Central memory CD8-positive, alpha-beta T cell (primary cell): ENCODE results near the gene PSMB8.

ENCODE experiments used
- ATAC-seq: fragments of 150-1000 bp; cut with Tn5 transposase; replicated peaks from 2 replicates; pipeline ENCODE4 v1.10.0; 2022; ENCODE audit warnings: mild to moderate bottlenecking, moderate FRiP score, moderate number of reproducible peaks; ENCODE audit not compliant: poor library complexity, severe bottlenecking; ENCODE audit errors: extremely low read depth
- DNase-seq, 2 donors: peaks; one replicate each; pipeline ENCODE4 v3.0.0; 2021; ENCODE audit warnings: low spot score in 2 of 2
- H3K27ac Mint-ChIP-seq: one replicate; pipeline ENCODE4 v1.8.0; 2022; ENCODE audit warnings: low read depth, mild to moderate bottlenecking, moderate library complexity, mixed read lengths
- H3K27me3 Mint-ChIP-seq: one replicate; pipeline ENCODE4 v1.8.0; 2022; ENCODE audit warnings: mixed read lengths
- H3K36me3 Mint-ChIP-seq: one replicate; pipeline ENCODE4 v1.8.0; 2022; ENCODE audit warnings: mild to moderate bottlenecking, moderate library complexity, mixed read lengths; ENCODE audit not compliant: insufficient read depth
- H3K4me1 Mint-ChIP-seq: one replicate; pipeline ENCODE4 v1.8.0; 2022; ENCODE audit warnings: mixed read lengths
- H3K4me3 Mint-ChIP-seq: one replicate; pipeline ENCODE4 v1.8.0; 2022; ENCODE audit warnings: mild to moderate bottlenecking, moderate library complexity, mixed read lengths
- H3K9me3 Mint-ChIP-seq: one replicate; pipeline ENCODE4 v1.8.0; 2022; ENCODE audit warnings: mixed read lengths

The PSMB8 gene

DNA sequence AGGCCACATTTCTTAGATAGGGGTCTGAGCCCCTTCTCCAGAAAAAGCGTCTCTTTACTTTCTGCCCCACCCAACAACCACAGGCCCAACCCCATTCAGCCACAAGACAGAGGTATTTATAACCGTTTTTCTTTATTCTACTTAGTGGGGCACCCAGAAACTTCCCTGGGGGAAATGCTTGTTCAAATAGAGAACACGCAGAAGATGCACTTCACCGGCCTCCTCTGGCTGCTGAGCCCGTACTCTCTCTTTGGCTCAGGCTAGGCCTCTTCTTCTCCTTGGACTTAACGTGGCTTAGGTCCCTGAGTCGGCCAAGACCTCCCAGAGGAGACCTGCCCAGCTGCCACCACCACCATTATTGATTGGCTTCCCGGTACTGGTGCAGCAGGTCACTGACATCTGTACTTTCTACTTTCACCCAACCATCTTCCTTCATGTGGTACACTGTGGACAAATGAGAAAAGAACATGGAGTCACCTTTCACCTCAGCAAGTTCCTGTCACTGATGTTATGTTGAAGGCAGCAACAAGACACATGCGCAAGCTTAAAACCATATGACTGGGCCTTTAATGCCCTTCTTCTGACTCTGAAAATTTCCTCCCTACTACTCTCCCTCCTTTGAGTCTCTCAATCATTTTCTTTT, 3.1 kb downstream of the PSMB8 start:
- peaks cover 61% of the 10 kb centered on the region for H3K36me3 Mint-ChIP-seq
- H3K27me3 Mint-ChIP-seq = no peaks in the 10 kb centered on the region
- H3K9me3 Mint-ChIP-seq = no peaks in the 10 kb centered on the region
- peaks cover 72% of the 10 kb centered on the region for H3K4me1 Mint-ChIP-seq
- no peak for ATAC-seq
- H3K4me3 Mint-ChIP-seq = peak overlapping the region; percentile 97
- peak overlapping the region; percentile 100 for H3K27ac Mint-ChIP-seq
- no peak for DNase-seq

DNA sequence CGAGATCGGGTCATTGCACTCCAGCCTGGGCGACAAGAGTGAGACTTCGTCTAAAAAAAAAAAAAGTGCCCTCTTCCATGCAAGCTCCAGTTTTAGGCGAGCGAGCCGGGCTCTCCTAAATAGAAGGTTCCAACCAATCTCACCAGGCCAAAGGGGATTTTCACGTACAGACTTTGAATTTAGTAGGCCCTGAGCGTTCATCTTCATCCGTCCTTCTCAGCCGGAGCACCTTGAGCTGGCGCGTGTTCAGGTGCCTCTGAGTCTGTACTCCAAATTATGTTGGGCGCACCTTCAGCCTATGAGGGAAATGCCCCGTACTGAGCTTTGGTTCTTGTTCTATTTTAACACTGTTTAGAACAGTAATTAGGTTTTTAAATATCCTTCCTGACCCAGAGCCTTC, 4.5 kb downstream of the PSMB8 start:
- H3K27ac Mint-ChIP-seq = peak overlapping the region; percentile 100
- no peak for DNase-seq
- no peak overlapping the region for H3K4me3 Mint-ChIP-seq
- H3K4me1 Mint-ChIP-seq = peaks cover 74% of the 10 kb centered on the region
- no peak for ATAC-seq
- H3K36me3 Mint-ChIP-seq = peaks cover 56% of the 10 kb centered on the region
- H3K27me3 Mint-ChIP-seq = no peaks in the 10 kb centered on the region
- H3K9me3 Mint-ChIP-seq = no peaks in the 10 kb centered on the region

DNA sequence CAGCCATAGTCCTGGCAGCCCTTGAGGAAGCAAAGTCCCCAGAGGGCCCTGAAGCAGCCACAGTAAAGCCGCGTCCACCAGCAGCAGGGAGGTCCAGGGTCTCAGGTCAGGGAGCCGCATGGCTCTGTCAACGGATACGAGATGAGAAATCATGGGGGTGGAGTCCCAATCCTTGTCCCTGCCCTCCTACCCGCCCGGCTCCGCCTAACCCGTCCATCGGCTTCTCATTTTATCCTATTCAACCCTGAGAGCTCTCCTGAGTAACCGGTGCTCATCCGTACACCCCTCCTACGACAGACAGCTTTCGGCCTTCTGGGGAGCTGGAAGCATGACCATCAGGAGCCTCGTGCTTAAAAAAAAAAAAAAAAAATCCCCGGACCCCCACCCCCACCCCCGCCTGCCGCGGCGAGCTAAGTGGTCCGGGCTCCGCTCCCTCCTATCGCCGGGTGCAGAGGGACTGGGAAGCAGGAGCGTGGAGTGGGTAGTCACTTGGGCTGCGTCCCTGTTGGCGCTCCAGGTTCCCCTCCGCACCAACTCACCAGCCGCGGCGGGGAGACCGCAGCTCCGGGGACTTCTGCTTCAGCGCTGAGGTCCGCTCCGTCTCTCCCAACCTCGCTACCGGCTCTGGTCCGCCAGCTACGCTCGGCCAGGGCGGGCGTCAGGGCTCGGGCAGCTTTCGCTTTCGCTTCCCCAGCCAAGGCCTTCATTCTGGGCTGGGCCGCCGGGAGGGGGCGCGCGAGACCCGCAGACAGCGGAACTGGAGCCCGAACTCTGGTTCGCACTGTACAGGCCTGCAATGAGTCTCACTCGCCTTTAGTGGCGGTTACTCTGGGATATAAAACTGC, 5.5 kb downstream of the PSMB8 start, which contains the start of gene TAP2:
Gene TAP2, minus strand, starts transcription at position 626 of the 845 bp plus-strand sequence. Its CDS starts 506 bp downstream, at position 120.
- H3K27ac Mint-ChIP-seq = peak within 1 kb of the TSS; percentile 100
- H3K36me3 Mint-ChIP-seq = peaks cover 54% of the 10 kb centered on the region
- ATAC-seq (peak; percentile 98), DNase-seq (peak; percentile 98 to 99)
- H3K9me3 Mint-ChIP-seq = no peaks in the 10 kb centered on the region
- no peaks in the 10 kb centered on the region for H3K27me3 Mint-ChIP-seq
- H3K4me3 Mint-ChIP-seq = peak within 1 kb of the TSS; percentile 71
- peaks cover 78% of the 10 kb centered on the region for H3K4me1 Mint-ChIP-seq

DNA sequence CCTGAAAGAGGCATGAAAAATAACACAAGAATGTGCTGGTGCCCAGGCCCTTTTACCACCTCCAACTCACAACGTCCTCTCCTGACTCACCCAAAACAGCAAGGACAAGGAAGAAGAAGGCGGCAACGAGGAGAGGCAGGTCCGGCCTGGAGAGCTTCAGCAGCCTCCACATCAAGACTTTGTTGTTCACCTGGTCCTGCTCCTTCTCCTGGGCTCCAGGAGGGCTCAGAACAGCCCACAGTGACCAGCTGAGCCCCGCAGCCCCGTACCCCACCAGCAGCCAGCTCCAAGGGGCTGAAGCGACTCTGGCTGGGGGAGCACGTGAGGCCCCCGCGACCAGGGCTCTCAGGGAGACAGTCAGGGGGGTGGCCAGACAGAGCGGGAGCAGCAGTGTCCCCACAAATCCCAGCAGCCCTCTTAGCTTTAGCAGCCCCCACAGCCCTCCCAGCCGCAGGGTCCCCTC, 6.2 kb downstream of the PSMB8 start:
- Mint-ChIP-seq H3K4me3 (peak overlapping the region; percentile 71), H3K36me3 (peaks cover 54% of the 10 kb centered on the region), H3K4me1 (peaks cover 79% of the 10 kb centered on the region), H3K9me3 (no peaks in the 10 kb centered on the region), H3K27me3 (no peaks in the 10 kb centered on the region), H3K27ac (peak overlapping the region; percentile 100)
- ATAC-seq (no peak), DNase-seq (no peak)

DNA sequence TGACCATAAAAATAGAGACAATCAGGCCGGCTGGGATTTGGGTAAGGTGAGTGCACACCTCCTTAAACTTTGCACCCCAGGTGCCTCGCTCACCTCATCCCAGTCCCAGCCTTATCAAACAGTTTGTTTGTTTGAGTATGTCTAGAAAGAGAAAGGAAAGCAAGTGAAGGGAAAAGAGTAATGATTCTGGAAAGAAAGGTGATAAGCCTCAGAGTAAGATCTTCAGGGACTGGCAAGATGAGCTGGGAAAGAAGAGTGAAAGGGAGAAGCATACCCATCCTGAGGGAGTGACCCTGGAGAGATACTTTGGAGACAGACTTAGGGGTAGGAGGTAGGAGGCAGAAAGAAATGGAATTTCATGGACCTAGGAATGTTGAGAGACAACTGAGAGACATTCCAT, 7.0 kb downstream of the PSMB8 start:
- Mint-ChIP-seq H3K9me3 (no peaks in the 10 kb centered on the region), H3K27ac (peak overlapping the region; percentile 100), H3K4me3 (peak overlapping the region; percentile 71), H3K27me3 (no peaks in the 10 kb centered on the region), H3K36me3 (peaks cover 56% of the 10 kb centered on the region), H3K4me1 (peaks cover 75% of the 10 kb centered on the region)
- ATAC-seq (no peak), DNase-seq (no peak)

DNA sequence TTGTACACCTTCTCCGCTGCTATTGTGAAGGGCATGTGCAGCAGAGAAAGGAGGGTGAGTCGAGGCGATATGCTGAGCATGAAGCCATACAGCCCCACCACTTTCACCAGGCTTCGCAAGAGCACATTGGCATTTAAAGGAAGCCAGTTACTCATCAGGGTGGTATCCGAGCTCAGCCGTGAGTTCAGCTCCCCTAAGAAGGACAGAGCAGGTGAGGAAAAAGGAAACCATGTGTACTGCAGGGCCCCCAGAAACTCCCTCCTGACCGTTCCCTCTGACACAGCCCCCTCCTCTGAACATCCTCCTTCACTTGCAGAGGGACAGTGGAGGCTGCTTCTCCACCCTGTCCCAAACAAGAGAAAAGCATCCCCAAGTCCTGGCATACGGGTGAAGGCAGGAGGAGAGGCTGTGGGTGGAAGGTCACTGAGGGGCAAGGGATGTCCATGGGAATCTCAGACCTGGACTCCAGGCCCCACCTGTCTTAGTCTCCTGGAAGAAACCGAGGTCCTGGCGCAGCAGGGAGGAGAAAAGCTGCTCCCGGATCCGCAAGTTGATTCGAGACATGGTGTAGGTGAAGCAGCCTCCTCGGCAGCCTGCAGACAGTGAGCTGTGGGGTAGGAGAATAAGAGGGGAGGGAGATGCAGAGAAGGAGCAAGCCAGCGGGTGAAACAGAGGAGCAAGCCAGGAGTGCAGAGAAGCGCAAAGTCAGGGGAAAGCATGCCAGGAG, 8.5 kb downstream of the PSMB8 start:
- H3K4me1 Mint-ChIP-seq = peaks cover 59% of the 10 kb centered on the region
- ATAC-seq (no peak), DNase-seq (no peak)
- H3K27ac Mint-ChIP-seq = peak overlapping the region; percentile 23
- no peak overlapping the region for H3K4me3 Mint-ChIP-seq
- peaks cover 56% of the 10 kb centered on the region for H3K36me3 Mint-ChIP-seq
- H3K9me3 Mint-ChIP-seq = no peaks in the 10 kb centered on the region
- no peaks in the 10 kb centered on the region for H3K27me3 Mint-ChIP-seq

DNA sequence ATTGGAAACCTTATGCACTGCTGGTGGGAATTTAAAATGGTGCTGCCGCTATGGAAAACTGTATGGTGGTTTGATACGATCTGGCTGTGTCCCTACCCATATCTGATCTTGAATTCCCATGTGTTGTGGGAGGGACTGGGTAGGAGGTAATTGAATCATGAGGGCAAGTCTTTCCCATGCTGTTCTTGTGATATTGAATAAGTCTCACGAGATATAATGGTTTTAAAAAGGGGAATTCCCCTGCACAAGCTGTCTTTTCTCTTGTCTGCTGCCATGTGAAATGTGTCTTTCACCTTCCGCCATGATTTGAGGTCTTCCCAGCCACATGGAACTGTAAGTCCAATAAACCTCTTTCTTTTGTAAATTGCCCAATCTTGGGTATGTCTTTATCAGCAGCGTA, 10.2 kb downstream of the PSMB8 start:
- Mint-ChIP-seq H3K27ac (peak overlapping the region; percentile 11), H3K4me3 (no peak overlapping the region), H3K36me3 (peaks cover 64% of the 10 kb centered on the region), H3K9me3 (no peaks in the 10 kb centered on the region), H3K4me1 (peaks cover 53% of the 10 kb centered on the region), H3K27me3 (no peaks in the 10 kb centered on the region)
- DNase-seq (no peak), ATAC-seq (no peak)

DNA sequence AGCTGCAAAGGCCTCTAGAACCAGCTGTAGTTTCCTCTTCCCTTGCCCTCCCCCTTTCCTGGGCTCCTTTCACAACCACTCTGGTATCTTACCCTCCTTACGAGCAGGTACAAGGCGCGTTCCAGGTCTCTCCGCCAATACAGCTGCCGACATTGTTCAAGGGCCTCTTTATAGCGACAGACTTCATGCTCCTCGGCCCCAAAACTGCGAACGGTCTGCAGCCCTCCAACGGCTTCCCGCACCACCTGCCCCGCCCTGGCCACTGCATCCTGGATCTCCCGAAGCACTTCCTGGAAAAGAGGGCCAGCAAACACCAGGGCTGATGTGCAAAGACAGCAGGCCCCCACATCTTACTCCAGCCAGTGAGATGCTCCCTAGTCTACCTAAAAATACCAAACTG, 11.3 kb downstream of the PSMB8 start:
- Mint-ChIP-seq H3K27ac (no peak overlapping the region), H3K9me3 (no peaks in the 10 kb centered on the region), H3K36me3 (peaks cover 65% of the 10 kb centered on the region), H3K4me3 (no peak overlapping the region), H3K4me1 (peaks cover 51% of the 10 kb centered on the region), H3K27me3 (no peaks in the 10 kb centered on the region)
- DNase-seq (no peak), ATAC-seq (no peak)

DNA sequence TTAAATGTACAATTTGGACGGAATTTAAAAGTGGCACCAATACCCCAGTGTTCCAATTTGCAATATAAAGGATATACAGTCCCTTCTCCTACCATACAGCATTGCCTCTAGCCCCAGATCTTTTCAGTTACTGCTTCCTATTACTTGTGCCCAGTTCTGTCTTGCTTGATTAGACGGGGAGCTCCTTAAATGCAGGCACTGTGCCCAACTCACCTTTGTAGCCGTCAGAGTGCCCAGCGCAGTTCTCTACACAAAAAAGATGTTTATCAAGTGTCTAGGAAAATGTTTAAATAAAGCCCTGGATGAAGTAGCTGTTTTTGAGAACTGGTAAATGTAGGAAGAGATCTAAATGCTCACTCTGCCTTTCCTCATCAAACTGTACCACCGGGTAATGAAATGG, 12.9 kb downstream of the PSMB8 start:
- peaks cover 37% of the 10 kb centered on the region for H3K4me1 Mint-ChIP-seq

DNA sequence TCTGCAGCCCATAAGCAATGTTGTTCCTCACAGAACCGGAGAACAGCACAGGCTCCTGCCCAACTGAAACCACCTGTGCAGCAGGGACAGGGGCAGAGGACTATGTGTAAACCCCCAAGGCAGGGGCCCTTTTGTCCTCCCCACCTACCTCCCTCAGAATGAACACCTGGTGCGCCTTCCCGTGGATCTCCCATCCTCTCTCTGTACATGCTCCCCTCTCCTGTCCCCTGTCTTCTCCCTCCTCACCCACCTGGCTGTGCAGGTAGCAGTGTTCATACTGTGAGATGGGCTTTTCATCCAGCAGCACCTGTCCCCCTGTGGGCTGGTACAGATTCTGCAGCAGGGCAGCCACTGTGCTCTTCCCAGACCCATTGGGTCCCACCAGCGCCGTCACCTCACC, 13.8 kb downstream of the PSMB8 start:
- ATAC-seq (no peak), DNase-seq (no peak)
- Mint-ChIP-seq H3K36me3 (peaks cover 54% of the 10 kb centered on the region), H3K4me3 (no peak overlapping the region), H3K4me1 (peaks cover 27% of the 10 kb centered on the region), H3K27ac (peak overlapping the region; percentile 60), H3K27me3 (no peaks in the 10 kb centered on the region), H3K9me3 (no peaks in the 10 kb centered on the region)

More for the DNA sequence above, 12.9 kb downstream of the PSMB8 start:
- no peak overlapping the region for H3K4me3 Mint-ChIP-seq
- peaks cover 58% of the 10 kb centered on the region for H3K36me3 Mint-ChIP-seq
- H3K27ac Mint-ChIP-seq = peak overlapping the region; percentile 60
- no peak for DNase-seq
- no peaks in the 10 kb centered on the region for H3K27me3 Mint-ChIP-seq
- H3K9me3 Mint-ChIP-seq = no peaks in the 10 kb centered on the region
- ATAC-seq = no peak

DNA sequence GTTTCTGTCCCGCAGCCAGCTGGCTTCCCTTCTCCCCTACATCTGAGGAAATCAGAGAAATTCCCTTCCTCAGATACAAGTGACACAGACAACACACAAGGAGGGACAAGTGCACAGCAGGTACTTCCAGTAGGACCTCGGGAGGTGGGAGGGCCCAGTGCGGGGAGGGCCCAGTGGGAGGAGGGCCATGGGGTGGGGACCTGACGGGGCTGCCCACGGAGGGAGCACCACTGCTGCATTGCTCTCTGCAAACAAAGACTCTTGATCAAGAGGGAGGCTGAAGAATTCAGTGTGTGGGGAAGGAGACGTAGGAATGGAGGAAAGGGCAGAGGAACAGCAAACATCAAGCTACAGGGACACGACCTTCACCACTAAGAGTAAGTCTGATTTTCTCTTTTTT, 14.4 kb downstream of the PSMB8 start:
- no peaks in the 10 kb centered on the region for H3K9me3 Mint-ChIP-seq
- H3K4me3 Mint-ChIP-seq = no peak overlapping the region
- H3K27ac Mint-ChIP-seq = no peak overlapping the region
- H3K27me3 Mint-ChIP-seq = no peaks in the 10 kb centered on the region
- peaks cover 50% of the 10 kb centered on the region for H3K36me3 Mint-ChIP-seq
- peaks cover 22% of the 10 kb centered on the region for H3K4me1 Mint-ChIP-seq
- ATAC-seq (no peak), DNase-seq (no peak)

DNA sequence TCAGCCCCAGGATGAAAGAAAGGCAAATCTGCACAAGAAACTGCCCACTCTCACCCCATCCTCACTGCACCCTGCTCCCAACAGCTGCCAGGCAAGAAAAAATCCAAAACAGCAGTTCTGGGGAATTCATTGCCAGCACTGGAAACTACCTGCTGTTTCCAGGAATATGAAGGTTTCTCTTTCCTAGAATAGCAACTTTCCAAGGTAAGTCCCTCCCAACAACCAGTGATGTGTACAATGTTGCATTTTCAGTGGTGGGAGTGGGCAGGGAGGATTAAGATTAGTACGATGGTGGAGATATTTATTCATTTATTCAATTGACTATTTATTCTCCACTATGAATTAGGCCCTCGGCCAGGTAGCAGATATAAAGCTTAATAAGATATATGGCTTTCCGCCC, 16.8 kb downstream of the PSMB8 start:
- no peak overlapping the region for H3K27ac Mint-ChIP-seq
- DNase-seq (no peak), ATAC-seq (no peak)
- H3K4me3 Mint-ChIP-seq = no peak overlapping the region
- no peaks in the 10 kb centered on the region for H3K27me3 Mint-ChIP-seq
- no peaks in the 10 kb centered on the region for H3K9me3 Mint-ChIP-seq
- peaks cover 32% of the 10 kb centered on the region for H3K36me3 Mint-ChIP-seq
- H3K4me1 Mint-ChIP-seq = no peaks in the 10 kb centered on the region
